ENCODE data around the gene PANX2.
"Not testable (repeated sequence)": the region's sequence is repeated elsewhere in the genome, so short reads cannot be mapped to it uniquely, and the experiment has no call there.

Gene PANX2

GRCh38 chr22:50197856-50198623 lies 27.5 kb downstream of the PANX2 start:
- DNase-seq (ENCODE audit: low read depth in 3 of 3) = no peak

- DNase-seq (ENCODE audit: low read depth in 3 of 3) = no peak
Measured at GRCh38 chr22:50198624-50199017, 28.1 kb downstream of the PANX2 start.

- DNase-seq (ENCODE audit: low read depth in 3 of 3) = no peak
Measured at GRCh38 chr22:50199251-50199721, 28.8 kb downstream of the PANX2 start.

- no peak for DNase-seq (ENCODE audit: low read depth in 3 of 3)
Measured at GRCh38 chr22:50199829-50200460, 29.4 kb downstream of the PANX2 start.

GRCh38 chr22:50200461-50201190 lies 30.1 kb downstream of the PANX2 start, which contains the start of gene SELENOO:
SELENOO (plus strand) TSS chr22:50201011; CDS start chr22:50201037, 26 bp downstream.
- peak; percentile 83 to 86 (median 86) for DNase-seq (ENCODE audit: low read depth in 3 of 3)

- DNase-seq (ENCODE audit: low read depth in 3 of 3) = no peak
Measured at GRCh38 chr22:50201191-50202129, 30.9 kb downstream of the PANX2 start.

GRCh38 chr22:50202130-50202666 lies 31.7 kb downstream of the PANX2 start:
- DNase-seq (ENCODE audit: low read depth in 3 of 3) = no peak

- no peak for DNase-seq (ENCODE audit: low read depth in 3 of 3)
Measured at GRCh38 chr22:50203288-50203687, 32.8 kb downstream of the PANX2 start.

GRCh38 chr22:50204571-50204970 lies 34.0 kb downstream of the PANX2 start:
- DNase-seq (ENCODE audit: low read depth in 3 of 3) = no peak

GRCh38 chr22:50204998-50205397 lies 34.5 kb downstream of the PANX2 start:
- not testable (repeated sequence) for DNase-seq (ENCODE audit: low read depth in 3 of 3)

GRCh38 chr22:50205781-50206569 lies 35.4 kb downstream of the PANX2 start:
- DNase-seq (ENCODE audit: low read depth in 3 of 3) = no peak

- DNase-seq (ENCODE audit: low read depth in 3 of 3) = no peak
Measured at GRCh38 chr22:50206599-50206998, 36.1 kb downstream of the PANX2 start.

GRCh38 chr22:50207383-50208140 lies 37.0 kb downstream of the PANX2 start:
- DNase-seq (ENCODE audit: low read depth in 3 of 3) = no peak

- no peak for DNase-seq (ENCODE audit: low read depth in 3 of 3)
Measured at GRCh38 chr22:50208430-50208938, 38.0 kb downstream of the PANX2 start.

- DNase-seq (ENCODE audit: low read depth in 3 of 3) = no peak
Measured at GRCh38 chr22:50208939-50209892, 38.7 kb downstream of the PANX2 start.

GRCh38 chr22:50209893-50210292 lies 39.4 kb downstream of the PANX2 start:
- DNase-seq (ENCODE audit: low read depth in 3 of 3) = peak; percentile 38 to 71 (median 52)

- DNase-seq (ENCODE audit: low read depth in 3 of 3) = no peak
Measured at GRCh38 chr22:50210378-50211139, 40.0 kb downstream of the PANX2 start.
